GM12878 (cell line): ENCODE results near the gene TMEM45A. TPM values are rescaled to one million over a fixed set of nuclear protein-coding genes. Genes with fewer than 3 reads are reported as not detected.
A peak's percentile ranks its signal among the peaks of the same experiment; 100 is the strongest.

Experiments used
- BCLAF1 ChIP-seq: fragments of 450-650 bp; IDR thresholded peaks from 2 replicates; pipeline ENCODE4 v1.6.1; 2017; ENCODE audit warnings: antibody characterized with exemption, mild to moderate bottlenecking, moderate library complexity
- BMI1 ChIP-seq: fragments of 450-650 bp; IDR thresholded peaks from 2 replicates; pipeline ENCODE4 v1.6.1; 2016; ENCODE audit warnings: mild to moderate bottlenecking, moderate library complexity, borderline replicate concordance
- CBFB ChIP-seq: IDR thresholded peaks from 2 replicates; pipeline ENCODE4 v1.6.1; 2016; ENCODE audit warnings: antibody characterized with exemption, low read depth
- CBX5 ChIP-seq: sonication (generic); IDR thresholded peaks from 2 replicates; pipeline ENCODE4 v1.6.1; 2016; ENCODE audit warnings: low read depth, moderate library complexity, mild to moderate bottlenecking, inconsistent platforms
- CTCF ChIP-seq, 3 experiments: IDR thresholded peaks in 2 of 3; conservative IDR thresholded peaks in 1 of 3; 2 replicates each; pipeline ENCODE4 v1.5.1; 2011; ENCODE audit warnings: low read depth in 3 of 3, low read length in 3 of 3, mild to moderate bottlenecking in 3 of 3, control low read depth in 2 of 3, moderate library complexity in 2 of 3, inconsistent platforms in 1 of 3, mixed read lengths in 1 of 3; ENCODE audit not compliant: control insufficient read depth in 2 of 3, insufficient read depth in 1 of 3; ENCODE audit errors: extremely low read depth in 1 of 3
- ETV6 ChIP-seq, 2 experiments: fragments of 450-650 bp in 1 of 2; IDR thresholded peaks in 1 of 2; conservative IDR thresholded peaks in 1 of 2; 2 replicates each; pipeline ENCODE4 v1.6.1; 2014; ENCODE audit warnings: antibody characterized with exemption in 1 of 2, borderline replicate concordance in 1 of 2, low read depth in 1 of 2, mild to moderate bottlenecking in 1 of 2, moderate library complexity in 1 of 2
- GATAD2B ChIP-seq: fragments of 450-650 bp; conservative IDR thresholded peaks from 2 replicates; pipeline ENCODE4 v1.6.1; 2017; ENCODE audit warnings: low read depth, mild to moderate bottlenecking, moderate library complexity
- MLLT1 ChIP-seq: fragments of 450-650 bp; IDR thresholded peaks from 2 replicates; pipeline ENCODE4 v1.6.1; 2016; ENCODE audit warnings: mild to moderate bottlenecking
- RAD21 ChIP-seq: IDR thresholded peaks from 2 replicates; pipeline ENCODE4 v1.6.1; 2011; ENCODE audit warnings: mild to moderate bottlenecking, low read depth, low read length, moderate library complexity; ENCODE audit not compliant: insufficient read depth
- RB1 ChIP-seq: fragments of 450-650 bp; formaldehyde crosslinking; IDR thresholded peaks from 2 replicates; pipeline ENCODE4 v1.6.1; 2017; ENCODE audit warnings: mild to moderate bottlenecking, borderline replicate concordance
- RELA ChIP-seq: fragments of 450-650 bp; IDR thresholded peaks from 2 replicates; pipeline ENCODE4 v1.8.0; 2014; ENCODE audit warnings: borderline replicate concordance; ENCODE audit not compliant: partially characterized antibody
- RUNX3 ChIP-seq: IDR thresholded peaks from 2 replicates; pipeline ENCODE4 v1.6.1; 2012; ENCODE audit warnings: low read length, inconsistent platforms
- TARDBP ChIP-seq: IDR thresholded peaks from 2 replicates; pipeline ENCODE4 v1.6.1; 2016; ENCODE audit warnings: borderline replicate concordance
- polyA plus RNA-seq, 11 experiments: library from polyadenylated mRNA; depleted of rRNA in 4 of 11; unstranded in 6 of 11; stranded (reverse) in 5 of 11; fragments of >200 nt; fragmentation: Nextera tagmentation in 4 of 11; fragmentation: Illumina TruSeq in 1 of 11; extraction: Ambion mirVana in 4 of 11; extraction: Trizol in 1 of 11; gene quantifications; 1 replicate in 1 of 11; 2 replicates in 10 of 11; pipeline versions ENCODE4 v1.2.1 to v1.2.3, GENCODE V29; 2011 to 2016; ENCODE audit warnings: inconsistent platforms in 2 of 11, missing spikeins in 2 of 11, low read depth in 1 of 11
- total RNA-seq, 4 experiments: library from RNA; depleted of rRNA in 3 of 4; stranded (reverse); fragments of >200 nt in 3 of 4; fragmentation: Illumina TruSeq in 1 of 4; extraction: Trizol in 1 of 4; gene quantifications; 2 replicates each; pipeline versions ENCODE4 v1.2.1 to v1.2.3, GENCODE V29; 2013 to 2021
- TF ChIP-seq, protein P1 (sequence below): fragments of 450-650 bp; IDR thresholded peaks from 2 replicates; pipeline ENCODE4 v1.6.1; 2018; ENCODE audit warnings: borderline replicate concordance, mild to moderate bottlenecking; ENCODE audit not compliant: partially characterized antibody
- TF ChIP-seq, protein P2 (sequence below): IDR thresholded peaks from 2 replicates; pipeline ENCODE4 v1.6.1; 2011; ENCODE audit warnings: low read depth, mild to moderate bottlenecking, low read length, moderate library complexity, borderline replicate concordance; ENCODE audit errors: extremely low read depth
- TF ChIP-seq, protein P3 (sequence below): fragments of 450-650 bp; formaldehyde crosslinking; IDR thresholded peaks from 2 replicates; pipeline ENCODE4 v1.4.0; 2020; ENCODE audit warnings: mild to moderate bottlenecking, moderate library complexity

The TMEM45A gene
- total and polyA plus RNA-seq, 10 of the 15 experiments (the other 5 are each of a cell fraction or from before 2014, with no cell fraction given) = 0.34 to 5.3 (median 0.83) TPM

DNA sequence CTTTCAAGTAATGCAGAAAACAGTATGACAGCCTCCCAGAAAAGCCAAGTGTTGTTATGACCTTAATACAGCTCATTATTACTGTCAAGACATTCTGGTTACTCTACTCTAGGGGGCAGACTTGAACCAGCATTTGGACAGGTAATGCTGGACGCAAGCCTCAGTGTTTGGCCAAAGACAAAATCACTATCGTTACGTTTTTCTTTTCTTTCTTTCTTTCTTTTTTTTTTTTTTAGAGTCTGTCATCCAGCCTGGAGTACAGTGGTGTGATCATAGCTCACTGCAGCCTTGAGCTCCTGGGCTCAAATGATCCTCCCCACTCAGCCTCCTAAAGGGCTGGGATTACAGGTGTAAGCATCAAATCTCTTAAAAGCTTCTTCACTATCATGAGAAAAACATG is 29.4 kb upstream of the TMEM45A start (continued):
- no peak for TF ChIP-seq RELA
- TF ChIP-seq, protein P1, sequence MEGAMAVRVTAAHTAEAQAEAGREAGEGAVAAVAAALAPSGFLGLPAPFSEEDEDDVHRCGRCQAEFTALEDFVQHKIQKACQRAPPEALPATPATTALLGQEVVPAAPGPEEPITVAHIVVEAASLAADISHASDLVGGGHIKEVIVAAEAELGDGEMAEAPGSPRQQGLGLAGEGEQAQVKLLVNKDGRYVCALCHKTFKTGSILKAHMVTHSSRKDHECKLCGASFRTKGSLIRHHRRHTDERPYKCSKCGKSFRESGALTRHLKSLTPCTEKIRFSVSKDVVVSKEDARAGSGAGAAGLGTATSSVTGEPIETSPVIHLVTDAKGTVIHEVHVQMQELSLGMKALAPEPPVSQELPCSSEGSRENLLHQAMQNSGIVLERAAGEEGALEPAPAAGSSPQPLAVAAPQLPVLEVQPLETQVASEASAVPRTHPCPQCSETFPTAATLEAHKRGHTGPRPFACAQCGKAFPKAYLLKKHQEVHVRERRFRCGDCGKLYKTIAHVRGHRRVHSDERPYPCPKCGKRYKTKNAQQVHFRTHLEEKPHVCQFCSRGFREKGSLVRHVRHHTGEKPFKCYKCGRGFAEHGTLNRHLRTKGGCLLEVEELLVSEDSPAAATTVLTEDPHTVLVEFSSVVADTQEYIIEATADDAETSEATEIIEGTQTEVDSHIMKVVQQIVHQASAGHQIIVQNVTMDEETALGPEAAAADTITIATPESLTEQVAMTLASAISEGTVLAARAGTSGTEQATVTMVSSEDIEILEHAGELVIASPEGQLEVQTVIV = no peak
- TF ChIP-seq ETV6 (conservative IDR thresholded peaks at IDR 0.05 in 1 of 2, IDR thresholded peaks at IDR 0.05 in 1 of 2; ENCODE audit: borderline replicate concordance in 1 of 2, low read depth in 1 of 2) = no peak
- TF ChIP-seq RUNX3 = peak; percentile 24; the same call in 1 of the 2 replicates
- peak; percentile 65 to 78 (median 71); a peak in 5 of 6 replicates for TF ChIP-seq CTCF (IDR thresholded peaks at IDR 0.05 in 2 of 3, conservative IDR thresholded peaks at IDR 0.05 in 1 of 3; ENCODE audit: control insufficient read depth in 2 of 3, extremely low read depth in 1 of 3, insufficient read depth in 1 of 3, low read depth in 3 of 3, low read length in 3 of 3)
- no peak for TF ChIP-seq BMI1
- TF ChIP-seq, protein P2, sequence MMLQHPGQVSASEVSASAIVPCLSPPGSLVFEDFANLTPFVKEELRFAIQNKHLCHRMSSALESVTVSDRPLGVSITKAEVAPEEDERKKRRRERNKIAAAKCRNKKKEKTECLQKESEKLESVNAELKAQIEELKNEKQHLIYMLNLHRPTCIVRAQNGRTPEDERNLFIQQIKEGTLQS = no peak
- TF ChIP-seq, protein P3, sequence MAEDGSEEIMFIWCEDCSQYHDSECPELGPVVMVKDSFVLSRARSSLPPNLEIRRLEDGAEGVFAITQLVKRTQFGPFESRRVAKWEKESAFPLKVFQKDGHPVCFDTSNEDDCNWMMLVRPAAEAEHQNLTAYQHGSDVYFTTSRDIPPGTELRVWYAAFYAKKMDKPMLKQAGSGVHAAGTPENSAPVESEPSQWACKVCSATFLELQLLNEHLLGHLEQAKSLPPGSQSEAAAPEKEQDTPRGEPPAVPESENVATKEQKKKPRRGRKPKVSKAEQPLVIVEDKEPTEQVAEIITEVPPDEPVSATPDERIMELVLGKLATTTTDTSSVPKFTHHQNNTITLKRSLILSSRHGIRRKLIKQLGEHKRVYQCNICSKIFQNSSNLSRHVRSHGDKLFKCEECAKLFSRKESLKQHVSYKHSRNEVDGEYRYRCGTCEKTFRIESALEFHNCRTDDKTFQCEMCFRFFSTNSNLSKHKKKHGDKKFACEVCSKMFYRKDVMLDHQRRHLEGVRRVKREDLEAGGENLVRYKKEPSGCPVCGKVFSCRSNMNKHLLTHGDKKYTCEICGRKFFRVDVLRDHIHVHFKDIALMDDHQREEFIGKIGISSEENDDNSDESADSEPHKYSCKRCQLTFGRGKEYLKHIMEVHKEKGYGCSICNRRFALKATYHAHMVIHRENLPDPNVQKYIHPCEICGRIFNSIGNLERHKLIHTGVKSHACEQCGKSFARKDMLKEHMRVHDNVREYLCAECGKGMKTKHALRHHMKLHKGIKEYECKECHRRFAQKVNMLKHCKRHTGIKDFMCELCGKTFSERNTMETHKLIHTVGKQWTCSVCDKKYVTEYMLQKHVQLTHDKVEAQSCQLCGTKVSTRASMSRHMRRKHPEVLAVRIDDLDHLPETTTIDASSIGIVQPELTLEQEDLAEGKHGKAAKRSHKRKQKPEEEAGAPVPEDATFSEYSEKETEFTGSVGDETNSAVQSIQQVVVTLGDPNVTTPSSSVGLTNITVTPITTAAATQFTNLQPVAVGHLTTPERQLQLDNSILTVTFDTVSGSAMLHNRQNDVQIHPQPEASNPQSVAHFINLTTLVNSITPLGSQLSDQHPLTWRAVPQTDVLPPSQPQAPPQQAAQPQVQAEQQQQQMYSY = no peak
- no peak for TF ChIP-seq BCLAF1
- TF ChIP-seq GATAD2B = no peak
- peak; percentile 25; the same call in 1 of the 2 replicates for TF ChIP-seq RB1
- TF ChIP-seq CBFB = no peak
- 0 out of 2 replicates have a peak, but pooled peaks have one; percentile 47 for TF ChIP-seq CBX5
- peak; percentile 30; the same call in 1 of the 2 replicates for TF ChIP-seq MLLT1
- TF ChIP-seq RAD21 = peak; percentile 99
- no peak for TF ChIP-seq TARDBP
